Measurements from ENCODE around the gene PXMP2. TPM values are rescaled to one million over a fixed set of nuclear protein-coding genes. Genes with fewer than 3 reads are reported as not detected.

PXMP2 gene
- total RNA-seq, 1 donor = 10.1 TPM

GRCh38 chr12:132660996-132661395 lies 26.4 kb upstream of the PXMP2 start:
- H3K36me3 ChIP-seq (ENCODE audit: insufficient read depth, low read length) = peaks cover 58% of the 10 kb centered on the region
- TF ChIP-seq CTCF (IDR thresholded peaks at IDR 0.05; ENCODE audit: extremely low read depth, low read depth, low read length) = no peak
- no peak overlapping the region for H3K4me3 ChIP-seq (ENCODE audit: insufficient read depth, low read length)

GRCh38 chr12:132661972-132662371 lies 25.4 kb upstream of the PXMP2 start:
- Histone ChIP-seq H3K27me3 (ENCODE audit: insufficient read depth, low read length) (no peaks in the 10 kb centered on the region), H3K4me3 (ENCODE audit: insufficient read depth, low read length) (no peak overlapping the region), H4K20me1 (ENCODE audit: insufficient read depth, low read length) (no peaks in the 10 kb centered on the region), H3K79me2 (ENCODE audit: insufficient read depth, low read length) (no peaks in the 10 kb centered on the region), H3K9me3 (ENCODE audit: low read depth, low read length) (no peaks in the 10 kb centered on the region), H3K27ac (ENCODE audit: low read depth, low read length) (no peak overlapping the region), H2AFZ (ENCODE audit: low read length) (no peak overlapping the region), H3K4me1 (ENCODE audit: insufficient read depth, low read length) (no peaks in the 10 kb centered on the region), H3K36me3 (ENCODE audit: insufficient read depth, low read length) (peaks cover 61% of the 10 kb centered on the region), H3K4me2 (ENCODE audit: insufficient read depth, low read length) (no peak overlapping the region)
- TF ChIP-seq CTCF (IDR thresholded peaks at IDR 0.05; ENCODE audit: extremely low read depth, low read depth, low read length) = no peak
- no peak for DNase-seq (ENCODE audit: insufficient read length, low spot score, missing footprints)

More at GRCh38 chr12:132660996-132661395, 26.4 kb upstream of the PXMP2 start:
- Histone ChIP-seq H3K27me3 (ENCODE audit: insufficient read depth, low read length) (no peaks in the 10 kb centered on the region), H2AFZ (ENCODE audit: low read length) (no peak overlapping the region), H4K20me1 (ENCODE audit: insufficient read depth, low read length) (no peaks in the 10 kb centered on the region), H3K79me2 (ENCODE audit: insufficient read depth, low read length) (no peaks in the 10 kb centered on the region), H3K27ac (ENCODE audit: low read depth, low read length) (no peak overlapping the region), H3K4me1 (ENCODE audit: insufficient read depth, low read length) (no peaks in the 10 kb centered on the region), H3K9me3 (ENCODE audit: low read depth, low read length) (no peaks in the 10 kb centered on the region), H3K4me2 (ENCODE audit: insufficient read depth, low read length) (no peak overlapping the region)
- DNase-seq (ENCODE audit: insufficient read length, low spot score, missing footprints) = no peak

GRCh38 chr12:132662901-132663755 lies 24.3 kb upstream of the PXMP2 start:
- Histone ChIP-seq H3K4me3 (ENCODE audit: insufficient read depth, low read length) (no peak overlapping the region), H3K9me3 (ENCODE audit: low read depth, low read length) (no peaks in the 10 kb centered on the region), H3K27me3 (ENCODE audit: insufficient read depth, low read length) (no peaks in the 10 kb centered on the region), H2AFZ (ENCODE audit: low read length) (no peak overlapping the region), H3K36me3 (ENCODE audit: insufficient read depth, low read length) (peaks cover 55% of the 10 kb centered on the region), H3K27ac (ENCODE audit: low read depth, low read length) (no peak overlapping the region), H4K20me1 (ENCODE audit: insufficient read depth, low read length) (no peaks in the 10 kb centered on the region), H3K4me2 (ENCODE audit: insufficient read depth, low read length) (no peak overlapping the region), H3K4me1 (ENCODE audit: insufficient read depth, low read length) (no peaks in the 10 kb centered on the region), H3K79me2 (ENCODE audit: insufficient read depth, low read length) (no peaks in the 10 kb centered on the region)
- TF ChIP-seq CTCF (IDR thresholded peaks at IDR 0.05; ENCODE audit: extremely low read depth, low read depth, low read length) = no peak
- DNase-seq (ENCODE audit: insufficient read length, low spot score, missing footprints) = no peak

Measured in osteoblast (primary cell).